Neural cell (in vitro differentiated cells): ENCODE results near the gene ITPK1.

Experiments used
- EP300 ChIP-seq: fragments of 450-650 bp; conservative IDR thresholded peaks from 2 replicates; pipeline ENCODE4 v1.6.1; 2014; ENCODE audit warnings: antibody characterized with exemption, mild to moderate bottlenecking, moderate library complexity; ENCODE audit not compliant: poor library complexity, severe bottlenecking
- EZH2 ChIP-seq: fragments of 200-600, 300-800 bp; shearing (Covaris generic), sonication (generic); IDR thresholded peaks from 2 replicates; pipeline ENCODE4 v1.6.1; 2014; ENCODE audit warnings: antibody characterized with exemption, low read length, borderline replicate concordance, mild to moderate bottlenecking; ENCODE audit not compliant: insufficient read depth, poor library complexity, severe bottlenecking
- POLR2AphosphoS5 ChIP-seq: IDR thresholded peaks from 2 replicates; pipeline ENCODE4 v1.6.1; 2012
- TF ChIP-seq, protein P1 (sequence below): fragments of 450-650 bp; IDR thresholded peaks from 2 replicates; pipeline ENCODE4 v1.5.1; 2014; ENCODE audit warnings: antibody characterized with exemption, mild to moderate bottlenecking, moderate library complexity; ENCODE audit not compliant: poor library complexity, severe bottlenecking

DNA sequence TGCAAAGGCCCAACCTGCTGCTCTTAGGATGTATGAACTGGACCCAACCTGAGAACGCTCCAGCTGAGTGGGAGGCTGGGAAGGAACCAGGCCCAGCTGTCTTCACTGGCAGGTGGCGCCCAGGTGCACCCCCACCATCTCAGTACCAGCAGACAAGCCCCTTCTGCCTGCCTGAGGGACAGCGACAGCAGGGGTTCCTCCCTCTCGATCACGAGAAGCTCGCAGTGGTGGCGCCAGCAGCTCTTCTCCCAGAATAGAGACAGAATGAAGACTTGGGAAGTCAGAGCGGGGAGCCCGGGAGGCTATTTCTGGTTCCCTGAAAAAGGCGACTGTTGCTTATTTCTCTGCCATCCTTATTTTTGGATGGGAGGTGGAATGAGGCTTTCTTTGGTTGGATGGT is 146.3 kb downstream of the ITPK1 start:
- TF ChIP-seq, protein P1, sequence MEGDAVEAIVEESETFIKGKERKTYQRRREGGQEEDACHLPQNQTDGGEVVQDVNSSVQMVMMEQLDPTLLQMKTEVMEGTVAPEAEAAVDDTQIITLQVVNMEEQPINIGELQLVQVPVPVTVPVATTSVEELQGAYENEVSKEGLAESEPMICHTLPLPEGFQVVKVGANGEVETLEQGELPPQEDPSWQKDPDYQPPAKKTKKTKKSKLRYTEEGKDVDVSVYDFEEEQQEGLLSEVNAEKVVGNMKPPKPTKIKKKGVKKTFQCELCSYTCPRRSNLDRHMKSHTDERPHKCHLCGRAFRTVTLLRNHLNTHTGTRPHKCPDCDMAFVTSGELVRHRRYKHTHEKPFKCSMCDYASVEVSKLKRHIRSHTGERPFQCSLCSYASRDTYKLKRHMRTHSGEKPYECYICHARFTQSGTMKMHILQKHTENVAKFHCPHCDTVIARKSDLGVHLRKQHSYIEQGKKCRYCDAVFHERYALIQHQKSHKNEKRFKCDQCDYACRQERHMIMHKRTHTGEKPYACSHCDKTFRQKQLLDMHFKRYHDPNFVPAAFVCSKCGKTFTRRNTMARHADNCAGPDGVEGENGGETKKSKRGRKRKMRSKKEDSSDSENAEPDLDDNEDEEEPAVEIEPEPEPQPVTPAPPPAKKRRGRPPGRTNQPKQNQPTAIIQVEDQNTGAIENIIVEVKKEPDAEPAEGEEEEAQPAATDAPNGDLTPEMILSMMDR: no peak
- no peak for TF ChIP-seq EP300
- TF ChIP-seq EZH2: no peak
- no peak for TF ChIP-seq POLR2AphosphoS5
